CD4-positive, CD25-positive, alpha-beta regulatory T cell (primary cell): Measurements from ENCODE around the gene TMEM132C. TPM values are rescaled to one million over a fixed set of nuclear protein-coding genes. Genes with fewer than 3 reads are reported as not detected.

ENCODE experiments used
- ATAC-seq, 2 donors: fragments of 150-1000 bp; cut with Tn5 transposase; one replicate each; pipeline ENCODE4 v1.10.0; 2021; ENCODE audit warnings: low read depth in 2 of 2, moderate number of reproducible peaks in 2 of 2, moderate library complexity in 1 of 2
- DNase-seq, 3 donors: peaks; one replicate each; pipeline versions ENCODE4 v3.0.0 to v3.0.0-alpha.2; 2012 to 2022; ENCODE audit warnings: mixed read lengths in 1 of 3
- H3K27ac ChIP-seq: one replicate; pipeline ENCODE4 v1.7.0; 2013; ENCODE audit warnings: mild to moderate bottlenecking, low read length; ENCODE audit not compliant: insufficient read depth, poor library complexity, severe bottlenecking
- H3K27me3 ChIP-seq: one replicate; pipeline ENCODE4 v1.7.0; 2013; ENCODE audit warnings: low read length; ENCODE audit not compliant: control insufficient read depth, insufficient read depth
- H3K36me3 ChIP-seq: one replicate; pipeline ENCODE4 v1.7.0; 2013; ENCODE audit warnings: mild to moderate bottlenecking, low read length, moderate library complexity; ENCODE audit not compliant: control insufficient read depth, insufficient read depth
- H3K4me1 ChIP-seq: 2 replicates; pipeline ENCODE4 v1.7.0; 2013; ENCODE audit warnings: mild to moderate bottlenecking, low read length; ENCODE audit not compliant: insufficient read depth, control insufficient read depth, poor library complexity, severe bottlenecking
- H3K4me3 ChIP-seq: one replicate; pipeline ENCODE4 v1.7.0; 2013; ENCODE audit warnings: low read depth, mild to moderate bottlenecking, low read length, moderate library complexity
- H3K9me3 ChIP-seq, 2 experiments: 1 replicate in 1 of 2; 2 replicates in 1 of 2; pipeline ENCODE4 v1.7.0; 2013; ENCODE audit warnings: low read length in 2 of 2, mild to moderate bottlenecking in 1 of 2, moderate library complexity in 1 of 2; ENCODE audit not compliant: control insufficient read depth in 2 of 2
- H3K27ac Mint-ChIP-seq, 3 donors: one replicate each; pipeline ENCODE4 v1.8.0; 2020 to 2022; ENCODE audit warnings: mild to moderate bottlenecking in 3 of 3, mixed read lengths in 3 of 3, moderate library complexity in 2 of 3
- H3K27me3 Mint-ChIP-seq: one replicate; pipeline ENCODE4 v1.8.0; 2022; ENCODE audit warnings: mild to moderate bottlenecking, mixed read lengths
- H3K36me3 Mint-ChIP-seq: one replicate; pipeline ENCODE4 v1.8.0; 2020; ENCODE audit warnings: mixed read lengths
- H3K4me1 Mint-ChIP-seq, 4 donors: one replicate each; pipeline ENCODE4 v1.8.0; 2020 to 2022; ENCODE audit warnings: mixed read lengths in 4 of 4, mild to moderate bottlenecking in 1 of 4
- H3K4me3 Mint-ChIP-seq, 4 donors: one replicate each; pipeline ENCODE4 v1.8.0; 2020 to 2022; ENCODE audit warnings: mild to moderate bottlenecking in 4 of 4, mixed read lengths in 4 of 4, moderate library complexity in 3 of 4
- H3K9me3 Mint-ChIP-seq, 7 donors: one replicate each; pipeline ENCODE4 v1.8.0; 2020 to 2022; ENCODE audit warnings: mixed read lengths in 7 of 7, mild to moderate bottlenecking in 3 of 7, moderate library complexity in 2 of 7
- polyA plus RNA-seq, 4 donors: library from polyadenylated mRNA; unstranded; fragments of 300-500 nt; fragmentation: Illumina TruSeq; gene quantifications; one replicate each; pipeline ENCODE4 v1.2.3, GENCODE V29; 2021
- total RNA-seq: library from RNA; stranded (reverse); gene quantifications from one replicate; pipeline ENCODE4 v1.2.3, GENCODE V29; 2022

TMEM132C gene
- total and polyA plus RNA-seq, 5 donors from 2014 or later, result 0.06 TPM; not detected in 4

GRCh38 chr12:128554546-128555304 lies 287.8 kb downstream of the TMEM132C start:
- no peak for DNase-seq
- no peaks in the 10 kb centered on the region for H3K27me3 Mint-ChIP-seq
- H3K9me3 ChIP-seq, result peaks cover 0 to 5% of the 10 kb centered on the region in 2 experiments
- H3K36me3 ChIP-seq, result no peaks in the 10 kb centered on the region
- H3K9me3 Mint-ChIP-seq, result peaks cover 0 to 21% (median 5%) of the 10 kb centered on the region in 7 donors
- ATAC-seq, result no peak
- no peaks in the 10 kb centered on the region for H3K36me3 Mint-ChIP-seq
- no peak overlapping the region for H3K27ac ChIP-seq
- H3K4me3 Mint-ChIP-seq, result no peak overlapping the region
- no peak overlapping the region for H3K4me3 ChIP-seq
- H3K27ac Mint-ChIP-seq, result no peak overlapping the region
- no peaks in the 10 kb centered on the region for H3K4me1 Mint-ChIP-seq
- no peaks in the 10 kb centered on the region for H3K27me3 ChIP-seq
- no peaks in the 10 kb centered on the region for H3K4me1 ChIP-seq

GRCh38 chr12:128557231-128557630 lies 290.3 kb downstream of the TMEM132C start:
- Mint-ChIP-seq H3K4me3 (no peak overlapping the region), H3K27me3 (no peaks in the 10 kb centered on the region), H3K4me1 (no peaks in the 10 kb centered on the region), H3K27ac (no peak overlapping the region), H3K36me3 (no peaks in the 10 kb centered on the region), H3K9me3 (peaks cover 0 to 21% (median 5%) of the 10 kb centered on the region in 7 donors)
- H3K4me1 ChIP-seq, result no peaks in the 10 kb centered on the region
- H3K9me3 ChIP-seq, result peaks cover under 1 to 3% of the 10 kb centered on the region in 2 experiments
- no peak overlapping the region for H3K4me3 ChIP-seq
- DNase-seq (no peak), ATAC-seq (no peak)
- no peaks in the 10 kb centered on the region for H3K27me3 ChIP-seq
- no peaks in the 10 kb centered on the region for H3K36me3 ChIP-seq
- H3K27ac ChIP-seq, result no peak overlapping the region

- H3K9me3 ChIP-seq, result peaks cover 0 to 9% of the 10 kb centered on the region in 2 experiments
Observed at GRCh38 chr12:128564956-128565355, 298.0 kb downstream of the TMEM132C start.

GRCh38 chr12:128567730-128568129 lies 300.8 kb downstream of the TMEM132C start:
- H3K36me3 ChIP-seq, result no peaks in the 10 kb centered on the region
- Mint-ChIP-seq H3K9me3 (peaks cover 0 to 1% (median 0%) of the 10 kb centered on the region in 7 donors), H3K4me3 (no peak overlapping the region), H3K36me3 (no peaks in the 10 kb centered on the region), H3K4me1 (no peaks in the 10 kb centered on the region), H3K27me3 (no peaks in the 10 kb centered on the region), H3K27ac (no peak overlapping the region)
- peaks cover 4% of the 10 kb centered on the region for H3K4me1 ChIP-seq
- peaks cover 0 to 4% of the 10 kb centered on the region in 2 experiments for H3K9me3 ChIP-seq
- ATAC-seq, result no peak
- no peak for DNase-seq
- H3K4me3 ChIP-seq, result no peak overlapping the region
- no peaks in the 10 kb centered on the region for H3K27me3 ChIP-seq
- no peak overlapping the region for H3K27ac ChIP-seq

More at GRCh38 chr12:128564956-128565355, 298.0 kb downstream of the TMEM132C start:
- H3K27me3 Mint-ChIP-seq, result no peaks in the 10 kb centered on the region
- no peak overlapping the region for H3K4me3 ChIP-seq
- no peak overlapping the region for H3K27ac Mint-ChIP-seq
- H3K4me1 ChIP-seq, result no peaks in the 10 kb centered on the region
- no peak overlapping the region for H3K4me3 Mint-ChIP-seq
- no peak overlapping the region for H3K27ac ChIP-seq
- no peaks in the 10 kb centered on the region for H3K27me3 ChIP-seq
- peaks cover 0 to 5% (median 0%) of the 10 kb centered on the region in 7 donors for H3K9me3 Mint-ChIP-seq
- no peaks in the 10 kb centered on the region for H3K36me3 Mint-ChIP-seq
- ATAC-seq (no peak), DNase-seq (no peak)
- no peaks in the 10 kb centered on the region for H3K36me3 ChIP-seq
- no peaks in the 10 kb centered on the region for H3K4me1 Mint-ChIP-seq

- Mint-ChIP-seq H3K4me3 (peak overlapping the region in 3 of 4 donors; percentile 16 to 63 (median 59)), H3K27me3 (no peaks in the 10 kb centered on the region), H3K36me3 (no peaks in the 10 kb centered on the region), H3K9me3 (peaks cover 0 to 7% (median 0%) of the 10 kb centered on the region in 7 donors), H3K4me1 (no peaks in the 10 kb centered on the region), H3K27ac (peak overlapping the region in 1 of 3 donors; percentile 75)
- no peaks in the 10 kb centered on the region for H3K36me3 ChIP-seq
- H3K4me1 ChIP-seq, result peaks cover 4% of the 10 kb centered on the region
- H3K27me3 ChIP-seq, result no peaks in the 10 kb centered on the region
- H3K27ac ChIP-seq, result no peak overlapping the region
- DNase-seq, result peak in 2 of 3 donors; percentile 4 to 8
- no peak overlapping the region for H3K4me3 ChIP-seq
- ATAC-seq, result peak in 1 of 2 donors; percentile 8
- no peaks in the 10 kb centered on the region for H3K9me3 ChIP-seq
Observed at GRCh38 chr12:128570191-128571065, 303.5 kb downstream of the TMEM132C start.

- Mint-ChIP-seq H3K27me3 (no peaks in the 10 kb centered on the region), H3K4me1 (no peaks in the 10 kb centered on the region), H3K4me3 (no peak overlapping the region), H3K27ac (no peak overlapping the region), H3K9me3 (peaks cover 0 to 7% (median 0%) of the 10 kb centered on the region in 7 donors), H3K36me3 (no peaks in the 10 kb centered on the region)
- Histone ChIP-seq H3K36me3 (no peaks in the 10 kb centered on the region), H3K4me1 (peaks cover 4% of the 10 kb centered on the region), H3K4me3 (no peak overlapping the region), H3K27me3 (no peaks in the 10 kb centered on the region), H3K27ac (no peak overlapping the region), H3K9me3 (no peaks in the 10 kb centered on the region)
- ATAC-seq (no peak), DNase-seq (no peak)
Observed at GRCh38 chr12:128571906-128572810, 305.2 kb downstream of the TMEM132C start.

- no peaks in the 10 kb centered on the region for H3K4me1 Mint-ChIP-seq
Observed at GRCh38 chr12:128573907-128574306, 306.9 kb downstream of the TMEM132C start.

More at GRCh38 chr12:128573907-128574306, 306.9 kb downstream of the TMEM132C start:
- Histone ChIP-seq H3K4me3 (no peak overlapping the region), H3K36me3 (no peaks in the 10 kb centered on the region), H3K9me3 (no peaks in the 10 kb centered on the region), H3K27me3 (no peaks in the 10 kb centered on the region), H3K4me1 (peaks cover 4% of the 10 kb centered on the region), H3K27ac (no peak overlapping the region)
- no peaks in the 10 kb centered on the region for H3K36me3 Mint-ChIP-seq
- no peak overlapping the region for H3K4me3 Mint-ChIP-seq
- no peak overlapping the region for H3K27ac Mint-ChIP-seq
- ATAC-seq, result no peak
- peaks cover 0 to 12% (median 3%) of the 10 kb centered on the region in 7 donors for H3K9me3 Mint-ChIP-seq
- DNase-seq, result no peak
- H3K27me3 Mint-ChIP-seq, result peaks cover 4% of the 10 kb centered on the region
